GM12891 (cell line): ENCODE data around the gene CTF1.

ENCODE experiments used
- POLR2A ChIP-seq: IDR thresholded peaks from 2 replicates; pipeline ENCODE4 v1.6.1; 2011; ENCODE audit warnings: low read depth, low read length, control low read depth
- POLR2AphosphoS5 ChIP-seq: IDR thresholded peaks from 2 replicates; pipeline ENCODE4 v1.6.1; 2011; ENCODE audit warnings: low read depth, low read length, control low read depth
- POU2F2 ChIP-seq: IDR thresholded peaks from 2 replicates; pipeline ENCODE4 v1.6.1; 2011; ENCODE audit warnings: low read depth, mild to moderate bottlenecking, control low read depth, low read length, moderate library complexity
- TAF1 ChIP-seq: IDR thresholded peaks from 2 replicates; pipeline ENCODE4 v1.6.1; 2011; ENCODE audit warnings: low read depth, low read length, control low read depth

DNA sequence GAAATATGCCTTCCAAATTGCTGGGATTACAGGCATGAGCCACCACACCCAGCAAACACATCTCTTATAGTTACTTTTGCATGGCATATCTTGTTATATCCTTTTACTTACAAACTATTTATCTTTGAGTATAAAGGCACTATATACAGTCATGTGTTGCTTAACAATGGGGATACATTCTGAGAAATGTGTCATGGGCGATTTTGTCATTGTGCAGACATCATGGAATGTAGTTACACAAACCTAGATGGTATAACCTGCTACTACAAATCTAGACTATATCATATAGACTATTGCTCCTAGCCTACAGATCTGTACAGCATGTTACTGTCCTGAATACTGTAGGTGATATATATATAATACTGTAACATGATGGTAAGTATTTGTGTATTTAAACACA, 46.2 kb upstream of the CTF1 start:
- TF ChIP-seq POLR2AphosphoS5 (no peak), POLR2A (no peak), TAF1 (no peak), POU2F2 (no peak)
